ENCODE results near the gene SHC1.

Gene SHC1

GRCh38 chr1:154966111-154966510 lies 4.4 kb downstream of the SHC1 start:
- no peak for DNase-seq (ENCODE audit: low spot score)
- in situ Hi-C loops (cut with MboI; ENCODE audit: low sequenced_read_pairs, unreplicated experiment), result no loop called here
- TF ChIP-seq CTCF (IDR thresholded peaks at IDR 0.05; ENCODE audit: borderline replicate concordance, control extremely low read depth, extremely low read depth, insufficient read depth, missing control alignments), result no peak

- TF ChIP-seq CTCF (IDR thresholded peaks at IDR 0.05; ENCODE audit: borderline replicate concordance, control extremely low read depth, extremely low read depth, insufficient read depth, missing control alignments), result no peak
- DNase-seq (ENCODE audit: low spot score), result no peak
- in situ Hi-C loops (cut with MboI; ENCODE audit: low sequenced_read_pairs, unreplicated experiment), result no loop called here
Observed at GRCh38 chr1:154964359-154964758, 6.2 kb downstream of the SHC1 start.

- no peak for TF ChIP-seq CTCF (IDR thresholded peaks at IDR 0.05; ENCODE audit: borderline replicate concordance, control extremely low read depth, extremely low read depth, insufficient read depth, missing control alignments)
- in situ Hi-C loops (cut with MboI; ENCODE audit: low sequenced_read_pairs, unreplicated experiment), result no loop called here
- DNase-seq (ENCODE audit: low spot score), result no peak
Observed at GRCh38 chr1:154963643-154964042, 6.9 kb downstream of the SHC1 start.

- no peak for DNase-seq (ENCODE audit: low spot score)
- in situ Hi-C loops (cut with MboI; ENCODE audit: low sequenced_read_pairs, unreplicated experiment), result no loop called here
- TF ChIP-seq CTCF (IDR thresholded peaks at IDR 0.05; ENCODE audit: borderline replicate concordance, control extremely low read depth, extremely low read depth, insufficient read depth, missing control alignments), result no peak
Observed at GRCh38 chr1:154962795-154963330, 7.7 kb downstream of the SHC1 start.

- no peak for TF ChIP-seq CTCF (IDR thresholded peaks at IDR 0.05; ENCODE audit: borderline replicate concordance, control extremely low read depth, extremely low read depth, insufficient read depth, missing control alignments)
- in situ Hi-C loops (cut with MboI; ENCODE audit: low sequenced_read_pairs, unreplicated experiment), result no loop called here
- peak; percentile 50 for DNase-seq (ENCODE audit: low spot score)
Observed at GRCh38 chr1:154962156-154962749, 8.3 kb downstream of the SHC1 start.

GRCh38 chr1:154961207-154962155 lies 9.1 kb downstream of the SHC1 start, which contains the start of gene PYGO2:
Gene PYGO2, minus strand, starts transcription at chr1:154961782. Its CDS starts 206 bp downstream, at chr1:154961576.
- in situ Hi-C loops (cut with MboI; ENCODE audit: low sequenced_read_pairs, unreplicated experiment), result no loop called here
- DNase-seq (ENCODE audit: low spot score), result peak; percentile 92
- TF ChIP-seq CTCF (IDR thresholded peaks at IDR 0.05; ENCODE audit: borderline replicate concordance, control extremely low read depth, extremely low read depth, insufficient read depth, missing control alignments), result peak; percentile 75
